Pericardium fibroblast (primary cell): Measurements from ENCODE around the gene CATSPER2. TPM values are rescaled to one million over a fixed set of nuclear protein-coding genes. Genes with fewer than 3 reads are reported as not detected.

Experiments
- total RNA-seq: library from RNA; depleted of rRNA; stranded (reverse); fragments of >200 nt; gene quantifications from 2 replicates; pipeline ENCODE4 v1.2.3, GENCODE V29; 2015

The CATSPER2 gene
- not detected in 2 replicates for total RNA-seq

GRCh38 chr15:43648649-43649429 is at the start of gene CATSPER2:
Gene CATSPER2, minus strand, starts transcription at chr15:43648844. Its CDS starts 783 bp downstream, at chr15:43648061.

GRCh38 chr15:43693148-43694022 is 44.7 kb upstream of the CATSPER2 start, which contains the start of gene CKMT1A:
Gene CKMT1A, plus strand, starts transcription at chr15:43693859. Its CDS starts 192 bp downstream, at chr15:43694051.

GRCh38 chr15:43618700-43619099 is 29.9 kb downstream of the CATSPER2 start, which contains the start of gene STRC:
Gene STRC, minus strand, starts transcription at chr15:43618800. Its CDS starts 78 bp downstream, at chr15:43618722.

GRCh38 chr15:43593328-43594190 is 55.1 kb downstream of the CATSPER2 start, which contains the start of gene CKMT1B:
Gene CKMT1B, plus strand, starts transcription at chr15:43594027. Its CDS starts 192 bp downstream, at chr15:43594219.

GRCh38 chr15:43589778-43590466 is 58.7 kb downstream of the CATSPER2 start, which contains the start of gene PPIP5K1:
Gene PPIP5K1, minus strand, starts transcription at chr15:43590208. Its CDS starts 5,704 bp downstream, at chr15:43584504.

Other genes starting within 250 kb of the CATSPER2 start
- gene TP53BP1, start 155.7 kb downstream of the CATSPER2 start, total RNA-seq: 18.0 and 18.8 TPM in 2 replicates
- gene MAP1A, start 131.2 kb downstream of the CATSPER2 start, total RNA-seq: 9.7 and 25.5 TPM in 2 replicates
- gene PPIP5K1, start 58.6 kb downstream of the CATSPER2 start, total RNA-seq: 1.4 and 6.0 TPM in 2 replicates
- not detected in 2 replicates for gene CKMT1B, start 54.8 kb downstream of the CATSPER2 start, total RNA-seq
- gene STRC, start 30.0 kb downstream of the CATSPER2 start, total RNA-seq: not detected in 2 replicates
- not detected in 2 replicates for gene CKMT1A, start 45.0 kb upstream of the CATSPER2 start, total RNA-seq
- 178 and 277 TPM in 2 replicates for gene PDIA3, start 97.6 kb upstream of the CATSPER2 start, total RNA-seq
- gene ELL3, start 128.1 kb upstream of the CATSPER2 start, total RNA-seq: 0.85 and 3.7 TPM in 2 replicates
- gene SERF2, start 143.5 kb upstream of the CATSPER2 start, total RNA-seq: 1,436 and 2,107 TPM in 2 replicates
- not detected in 2 replicates for gene SERINC4, start 151.4 kb upstream of the CATSPER2 start, total RNA-seq
- 7.1 and 10.0 TPM in 2 replicates for gene HYPK, start 151.8 kb upstream of the CATSPER2 start, total RNA-seq
- gene MFAP1, start 175.8 kb upstream of the CATSPER2 start, total RNA-seq: 7.6 and 23.2 TPM in 2 replicates
- 0.51 and 4.3 TPM in 2 replicates for gene WDR76, start 178.2 kb upstream of the CATSPER2 start, total RNA-seq